NCI-H1417 (cell line): ENCODE measurements around the gene PCDHGA7.
"Not testable (repeated sequence)": the region's sequence is repeated elsewhere in the genome, so short reads cannot be mapped to it uniquely, and the experiment has no call there.

ENCODE experiments used
- DNase-seq, 3 experiments: peaks; one replicate each; lab custom pipeline; 2025; lab: John Stamatoyannopoulos, UW

PCDHGA7 gene

DNA sequence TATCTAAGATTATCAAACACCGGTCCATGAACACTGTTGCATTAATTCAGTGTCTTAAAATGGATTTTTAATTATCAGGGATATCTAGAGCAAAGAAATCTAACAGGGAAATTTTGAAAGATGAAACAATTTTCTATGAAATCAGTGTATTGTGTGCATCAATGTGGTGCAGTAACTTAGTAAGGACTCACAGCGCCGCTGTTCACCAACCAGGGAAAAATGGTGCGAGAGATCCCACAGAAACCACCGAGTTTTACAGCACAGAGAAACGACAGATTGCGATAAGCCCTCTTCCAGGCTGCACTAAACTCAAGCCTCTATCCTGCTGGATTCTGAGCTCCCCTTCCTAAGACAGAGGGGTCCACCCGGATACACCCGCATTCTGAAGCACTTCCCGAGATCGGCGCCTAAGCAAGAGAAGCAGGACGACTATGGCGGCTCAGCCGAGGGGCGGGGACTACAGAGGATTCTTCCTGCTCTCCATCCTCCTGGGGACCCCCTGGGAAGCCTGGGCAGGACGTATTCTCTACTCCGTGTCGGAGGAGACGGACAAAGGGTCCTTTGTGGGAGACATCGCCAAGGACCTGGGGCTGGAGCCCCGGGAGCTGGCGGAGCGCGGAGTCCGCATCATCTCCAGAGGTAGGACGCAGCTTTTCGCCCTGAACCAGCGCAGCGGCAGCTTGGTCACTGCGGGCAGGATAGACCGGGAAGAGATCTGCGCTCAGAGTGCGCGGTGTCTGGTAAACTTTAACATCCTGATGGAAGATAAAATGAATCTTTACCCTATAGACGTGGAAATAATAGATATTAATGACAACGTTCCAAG, at the start of gene PCDHGA7:
Gene PCDHGA7 (plus strand): TSS at position 274 of the 826 bp plus-strand sequence. CDS start 158 bp downstream, at position 432.
- DNase-seq: no peak

- peak in 1 of 3 experiments; percentile 15 for DNase-seq
Observed at GRCh38 chr5:141338538-141339306, 43.8 kb upstream of the PCDHGA7 start, which contains the start of gene PCDHGA2. Gene PCDHGA2 (plus strand): TSS chr5:141338760.

DNA sequence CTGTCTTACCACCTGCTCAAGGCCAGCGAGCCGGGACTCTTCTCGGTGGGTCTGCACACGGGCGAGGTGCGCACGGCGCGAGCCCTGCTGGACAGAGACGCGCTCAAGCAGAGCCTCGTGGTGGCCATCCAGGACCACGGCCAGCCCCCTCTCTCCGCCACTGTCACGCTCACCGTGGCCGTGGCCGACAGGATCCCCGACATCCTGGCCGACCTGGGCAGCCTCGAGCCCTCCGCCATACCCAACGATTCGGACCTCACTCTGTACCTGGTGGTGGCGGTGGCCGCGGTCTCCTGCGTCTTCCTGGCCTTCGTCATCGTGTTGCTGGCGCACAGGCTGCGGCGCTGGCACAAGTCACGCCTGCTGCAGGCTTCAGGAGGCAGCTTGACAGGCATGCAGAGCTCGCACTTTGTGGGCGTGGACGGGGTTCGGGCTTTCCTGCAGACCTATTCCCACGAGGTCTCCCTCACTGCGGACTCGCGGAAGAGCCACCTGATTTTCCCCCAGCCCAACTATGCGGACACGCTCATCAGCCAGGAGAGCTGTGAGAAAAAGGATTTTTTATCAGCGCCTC, 41.7 kb upstream of the PCDHGA7 start:
- not testable (repeated sequence) for DNase-seq

DNA sequence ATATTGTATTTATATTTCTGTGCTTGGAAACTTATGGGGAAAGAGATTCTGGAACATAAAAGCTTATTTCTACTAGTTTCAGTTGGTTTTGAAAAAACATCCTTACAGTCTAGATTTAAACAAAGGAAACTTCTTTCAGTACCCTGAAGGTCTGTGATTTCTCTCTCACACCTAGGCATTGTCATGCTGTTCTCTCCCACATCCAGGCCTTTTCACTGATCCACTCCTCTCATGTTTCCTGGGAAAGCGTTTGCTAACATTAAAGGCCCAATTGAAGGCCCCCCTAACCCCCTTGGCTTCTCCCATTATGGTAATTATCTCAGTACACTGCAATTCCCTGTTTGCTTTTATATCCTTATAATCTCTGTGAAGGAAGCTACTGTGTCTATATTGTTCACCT, 39.8 kb upstream of the PCDHGA7 start:
- peak in 1 of 3 experiments; percentile 2 for DNase-seq

DNA sequence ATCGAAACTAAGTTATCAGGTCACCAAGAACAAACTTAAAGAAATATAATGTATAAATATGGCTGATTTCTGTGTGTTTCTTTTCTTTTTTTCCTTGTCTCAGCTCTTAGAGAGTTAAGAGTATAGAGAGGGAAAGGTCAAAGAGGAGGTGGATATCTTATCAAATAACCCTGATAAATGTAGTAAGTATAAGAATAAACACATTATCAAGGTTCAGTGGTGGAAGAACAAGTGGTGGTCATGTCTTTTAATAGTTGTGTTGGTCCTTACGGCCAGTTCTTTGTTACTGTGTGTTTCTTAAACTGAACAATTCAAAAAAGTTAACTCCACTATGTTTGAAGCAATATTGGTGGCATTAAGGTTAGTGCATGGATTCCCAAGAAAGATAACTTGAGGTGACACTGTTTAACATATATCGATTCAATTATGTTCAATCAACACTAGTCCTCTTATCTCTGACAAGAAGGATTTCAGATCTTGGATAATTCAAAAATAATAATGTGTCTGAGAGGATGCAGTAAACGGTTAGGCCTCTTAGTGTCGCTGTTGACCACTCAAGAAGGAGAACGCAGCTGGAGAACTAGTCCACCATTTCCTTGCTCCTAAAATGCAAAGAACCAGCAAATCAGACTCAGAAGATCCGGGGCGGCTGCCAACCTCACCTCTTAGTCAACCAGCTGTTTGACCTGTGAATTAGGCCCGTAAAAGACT, 39.1 kb upstream of the PCDHGA7 start, which contains the start of gene PCDHGA3:
Gene PCDHGA3 (plus strand): TSS at position 588 of the 711 bp plus-strand sequence. CDS start 205 bp downstream, outside the sequence.
- DNase-seq: no peak

- DNase-seq: no peak
Observed at GRCh38 chr5:141343953-141344463, 38.5 kb upstream of the PCDHGA7 start.

DNA sequence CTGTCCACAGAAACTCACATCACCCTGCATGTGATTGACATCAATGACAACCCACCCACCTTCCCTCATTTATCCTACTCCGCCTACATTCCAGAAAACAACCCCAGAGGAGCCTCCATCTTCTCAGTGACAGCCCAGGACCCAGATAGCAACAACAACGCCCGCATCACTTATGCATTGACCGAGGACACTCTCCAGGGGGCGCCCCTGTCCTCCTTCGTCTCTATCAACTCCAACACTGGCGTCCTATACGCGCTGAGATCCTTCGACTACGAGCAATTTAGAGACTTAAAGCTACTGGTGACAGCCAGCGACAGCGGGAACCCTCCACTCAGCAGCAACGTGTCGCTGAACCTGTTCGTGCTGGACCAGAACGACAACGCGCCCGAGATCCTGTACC, 37.2 kb upstream of the PCDHGA7 start:
- DNase-seq: no peak

DNA sequence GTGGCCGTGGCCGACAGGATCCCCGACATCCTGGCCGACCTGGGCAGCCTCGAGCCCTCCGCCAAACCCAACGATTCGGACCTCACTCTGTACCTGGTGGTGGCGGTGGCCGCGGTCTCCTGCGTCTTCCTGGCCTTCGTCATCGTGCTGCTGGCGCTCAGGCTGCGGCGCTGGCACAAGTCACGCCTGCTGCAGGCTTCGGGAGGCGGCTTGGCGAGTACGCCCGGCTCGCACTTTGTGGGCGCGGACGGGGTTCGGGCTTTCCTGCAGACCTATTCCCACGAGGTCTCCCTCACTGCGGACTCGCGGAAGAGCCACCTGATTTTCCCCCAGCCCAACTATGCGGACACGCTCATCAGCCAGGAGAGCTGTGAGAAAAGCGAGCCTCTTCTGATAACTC, 36.5 kb upstream of the PCDHGA7 start:
- DNase-seq: not testable (repeated sequence)

DNA sequence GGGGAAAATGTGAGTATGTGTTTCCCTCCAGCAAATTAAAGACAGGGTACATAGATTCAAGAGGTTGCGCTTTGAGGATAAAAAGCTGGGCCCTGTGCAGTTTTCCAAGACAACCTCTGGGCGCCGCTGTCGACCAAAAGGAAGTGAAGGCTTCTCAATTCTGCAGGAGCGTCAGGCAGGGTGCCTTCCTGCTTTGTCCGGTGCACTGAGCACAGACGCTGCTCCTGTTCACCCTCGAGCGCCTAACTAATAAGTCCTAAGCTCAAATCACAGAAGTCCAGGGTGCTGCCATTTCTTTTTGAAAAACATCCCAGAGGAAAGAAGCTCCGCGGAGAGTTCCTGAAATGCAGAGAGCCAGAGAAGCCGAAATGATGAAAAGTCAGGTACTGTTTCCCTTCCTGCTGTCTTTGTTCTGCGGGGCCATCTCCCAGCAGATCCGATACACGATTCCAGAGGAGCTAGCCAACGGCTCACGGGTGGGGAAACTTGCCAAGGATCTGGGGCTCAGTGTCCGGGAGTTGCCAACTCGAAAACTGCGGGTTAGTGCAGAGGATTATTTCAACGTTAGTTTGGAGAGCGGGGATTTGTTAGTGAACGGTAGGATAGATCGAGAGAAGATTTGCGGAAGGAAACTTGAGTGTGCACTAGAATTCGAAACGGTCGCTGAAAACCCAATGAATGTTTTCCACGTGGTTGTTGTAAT, 32.5 kb upstream of the PCDHGA7 start, which contains the start of gene PCDHGB1:
Gene PCDHGB1 (plus strand): TSS at position 183 of the 703 bp plus-strand sequence. CDS start 162 bp downstream, at position 345.
- peak; percentile 2 to 74 (median 39) for DNase-seq

DNA sequence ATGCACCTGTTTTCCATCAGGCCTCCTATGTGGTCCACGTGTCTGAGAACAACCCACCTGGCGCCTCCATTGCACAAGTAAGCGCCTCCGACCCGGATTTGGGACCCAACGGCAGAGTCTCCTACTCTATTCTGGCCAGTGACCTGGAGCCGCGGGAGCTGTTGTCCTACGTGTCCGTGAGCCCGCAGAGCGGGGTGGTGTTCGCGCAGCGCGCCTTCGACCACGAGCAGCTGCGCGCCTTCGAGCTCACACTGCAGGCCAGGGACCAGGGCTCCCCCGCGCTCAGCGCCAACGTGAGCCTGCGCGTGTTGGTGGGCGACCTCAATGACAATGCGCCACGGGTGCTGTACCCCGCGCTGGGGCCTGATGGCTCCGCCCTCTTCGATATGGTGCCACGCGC, 31.0 kb upstream of the PCDHGA7 start:
- DNase-seq: no peak

DNA sequence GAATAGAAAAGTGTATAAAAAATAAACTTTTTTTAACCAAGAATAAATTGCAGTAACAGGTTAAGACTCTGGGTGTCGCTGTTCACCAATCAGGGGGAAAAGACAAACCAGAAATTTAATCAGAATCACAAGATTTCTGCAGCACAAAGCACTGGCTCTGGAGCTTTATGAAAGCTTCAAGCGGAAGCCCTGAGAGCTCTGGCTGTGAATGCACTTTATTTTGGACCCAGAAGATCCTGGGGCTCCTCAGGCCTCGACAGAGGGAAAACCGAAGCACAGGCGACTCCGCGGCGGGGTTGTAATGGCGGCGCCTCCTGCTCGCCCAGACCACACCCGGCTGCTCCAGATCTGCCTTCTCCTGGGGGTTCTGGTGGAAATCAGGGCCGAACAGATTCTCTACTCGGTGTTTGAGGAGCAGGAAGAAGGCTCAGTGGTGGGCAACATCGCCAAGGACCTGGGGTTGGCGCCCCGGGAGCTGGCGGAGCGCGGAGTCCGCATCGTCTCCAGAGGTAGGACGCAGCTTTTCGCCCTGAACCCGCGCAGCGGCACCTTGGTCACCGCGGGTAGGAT, 27.6 kb upstream of the PCDHGA7 start, which contains the start of gene PCDHGA4:
Gene PCDHGA4 (plus strand): TSS at position 122 of the 570 bp plus-strand sequence. CDS start 87 bp downstream, at position 209.
- no peak for DNase-seq

GRCh38 chr5:141355641-141356040, 26.9 kb upstream of the PCDHGA7 start:
- no peak for DNase-seq

DNA sequence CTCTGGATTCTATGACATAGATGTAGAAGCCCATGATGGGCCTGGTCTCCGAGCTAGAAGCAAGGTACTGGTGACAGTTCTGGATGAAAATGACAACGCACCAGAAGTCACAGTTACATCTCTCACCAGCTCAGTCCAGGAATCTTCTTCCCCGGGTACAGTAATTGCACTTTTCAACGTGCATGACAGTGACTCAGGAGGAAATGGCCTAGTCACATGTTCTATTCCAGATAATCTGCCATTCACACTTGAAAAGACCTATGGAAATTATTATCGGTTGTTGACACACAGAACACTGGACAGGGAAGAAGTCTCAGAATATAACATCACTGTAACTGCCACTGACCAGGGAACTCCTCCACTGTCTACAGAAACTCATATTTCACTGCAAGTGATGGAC, 26.4 kb upstream of the PCDHGA7 start:
- DNase-seq: no peak

- DNase-seq: no peak
Observed at GRCh38 chr5:141356950-141357349, 25.6 kb upstream of the PCDHGA7 start.

- DNase-seq: peak in 1 of 3 experiments; percentile 1
Observed at GRCh38 chr5:141359790-141360426, 22.6 kb upstream of the PCDHGA7 start, which contains the start of gene PCDHGB2. Gene PCDHGB2 (plus strand): TSS chr5:141359994. CDS start chr5:141360136, 142 bp downstream.

- no peak for DNase-seq
Observed at GRCh38 chr5:141360685-141361084, 21.9 kb upstream of the PCDHGA7 start.

DNA sequence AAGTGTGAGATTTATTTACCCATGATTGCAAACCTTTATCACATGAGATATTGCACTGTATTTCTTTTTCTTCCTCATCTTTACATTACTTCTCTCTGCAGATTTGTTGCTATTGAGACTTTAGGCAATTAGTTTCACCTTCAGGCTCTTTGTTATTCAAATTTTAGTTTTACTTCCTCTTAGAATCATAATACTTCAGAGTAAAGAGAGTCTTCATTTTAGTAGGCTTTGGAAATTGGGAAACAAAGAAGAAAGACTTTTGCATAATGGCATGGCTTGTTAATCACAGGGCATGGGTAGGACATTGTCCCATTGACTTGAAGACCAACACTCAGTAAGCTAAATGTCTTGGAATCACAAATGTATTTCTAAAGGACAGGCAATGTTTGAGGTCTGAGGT, 19.8 kb upstream of the PCDHGA7 start:
- no peak for DNase-seq

DNA sequence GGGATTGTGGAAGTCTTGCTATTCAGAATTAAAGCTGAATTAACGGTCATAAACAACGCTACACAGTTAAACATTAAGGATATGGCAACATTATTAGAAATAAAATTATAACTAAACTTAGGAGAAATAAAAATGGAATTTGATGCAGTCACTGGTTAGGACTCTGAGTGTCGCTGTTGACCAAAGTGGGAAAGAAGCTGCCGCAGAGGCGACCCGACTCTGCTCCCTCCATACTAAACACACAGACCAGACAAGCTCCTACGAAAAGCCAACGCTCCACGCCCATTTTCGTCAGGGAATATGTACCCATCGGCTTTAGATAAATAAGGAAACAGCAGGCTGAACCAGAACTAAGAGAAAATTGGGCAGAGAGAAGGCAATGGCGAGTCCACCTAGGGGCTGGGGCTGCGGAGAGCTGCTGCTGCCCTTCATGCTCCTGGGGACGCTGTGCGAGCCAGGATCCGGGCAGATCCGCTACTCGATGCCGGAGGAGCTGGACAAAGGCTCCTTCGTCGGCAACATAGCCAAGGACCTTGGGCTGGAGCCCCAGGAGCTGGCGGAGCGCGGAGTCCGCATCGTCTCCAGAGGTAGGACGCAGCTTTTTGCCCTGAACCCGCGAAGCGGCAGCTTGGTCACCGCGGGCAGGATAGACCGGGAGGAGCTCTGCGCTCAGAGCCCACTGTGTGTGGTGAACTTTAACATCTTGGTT, 18.4 kb upstream of the PCDHGA7 start, which contains the start of gene PCDHGA5:
Gene PCDHGA5 (plus strand): TSS at position 211 of the 709 bp plus-strand sequence. CDS start 169 bp downstream, at position 380.
- DNase-seq: no peak
